A172 (cell line): Measurements from ENCODE around the gene ST6GALNAC5. TPM values are rescaled to one million over a fixed set of nuclear protein-coding genes. Genes with fewer than 3 reads are reported as not detected.
"Not testable (repeated sequence)": the region's sequence is repeated elsewhere in the genome, so short reads cannot be mapped to it uniquely, and the experiment has no call there.

Experiments used
- DNase-seq: peaks from one replicate; pipeline ENCODE4 v3.0.0-alpha.2; 2015; ENCODE audit warnings: low spot score
- total RNA-seq: library from RNA; depleted of rRNA; stranded (reverse); fragments of >200 nt; shearing (Covaris generic); gene quantifications from 2 replicates; pipeline ENCODE4 v1.2.3, GENCODE V29; 2014

ST6GALNAC5 gene
- total RNA-seq, 1 experiment from 2014 or later, result 1.2 TPM

DNA sequence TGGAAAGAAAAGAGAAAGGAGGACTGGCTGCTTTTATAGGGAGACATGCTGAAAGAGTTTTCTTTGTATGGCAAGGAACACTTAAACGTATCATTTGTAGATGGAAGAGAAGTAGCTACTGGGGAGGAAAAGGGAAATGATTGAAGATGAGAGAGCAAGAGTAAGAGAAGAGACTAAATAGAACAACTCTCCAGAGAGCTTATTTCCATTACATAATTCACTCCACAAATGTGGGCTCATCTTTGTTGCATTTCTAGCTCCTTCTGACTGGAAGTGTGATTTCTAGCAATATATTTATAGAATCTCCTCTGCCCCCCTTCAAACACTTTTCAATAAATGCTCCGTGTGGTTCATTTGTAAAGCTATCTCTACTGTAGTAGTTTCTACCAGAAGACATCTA is 71.0 kb downstream of the ST6GALNAC5 start:
- no peak for DNase-seq

DNA sequence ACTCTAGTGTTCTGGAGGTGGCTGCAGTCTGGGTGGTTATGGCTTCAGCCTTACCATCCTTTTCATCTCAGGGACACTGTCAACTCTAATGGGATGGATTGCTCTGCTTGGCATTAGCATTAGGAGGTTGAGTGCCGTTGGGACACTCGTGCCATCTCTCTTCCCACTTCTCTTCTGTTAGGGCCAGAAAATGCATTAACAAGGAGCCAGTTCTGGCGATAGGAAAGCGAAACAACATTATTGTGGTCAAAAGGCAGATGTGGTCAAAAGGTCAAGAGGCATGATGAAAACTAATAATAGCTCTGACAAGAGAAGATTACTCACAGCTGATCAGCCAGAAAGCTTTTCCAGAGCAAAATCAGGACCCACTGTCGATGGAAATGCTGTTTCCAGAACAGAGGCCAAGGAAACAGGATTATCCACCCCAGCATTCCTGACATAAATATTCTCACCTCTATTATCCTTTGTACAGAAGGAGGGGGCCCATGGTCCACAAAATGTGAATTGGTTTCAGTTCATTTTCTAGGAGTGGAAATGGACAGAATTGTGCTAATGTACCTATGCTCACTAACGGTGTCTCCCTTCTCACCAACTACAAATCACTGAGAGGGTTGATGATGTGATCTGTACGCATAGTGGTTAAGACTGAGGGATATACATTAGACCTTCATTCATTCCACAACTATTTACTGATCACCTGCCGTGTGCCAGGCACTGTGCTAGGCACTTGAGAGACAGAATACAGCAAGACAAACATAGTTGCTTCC is 72.0 kb downstream of the ST6GALNAC5 start:
- peak; percentile 41 for DNase-seq

DNA sequence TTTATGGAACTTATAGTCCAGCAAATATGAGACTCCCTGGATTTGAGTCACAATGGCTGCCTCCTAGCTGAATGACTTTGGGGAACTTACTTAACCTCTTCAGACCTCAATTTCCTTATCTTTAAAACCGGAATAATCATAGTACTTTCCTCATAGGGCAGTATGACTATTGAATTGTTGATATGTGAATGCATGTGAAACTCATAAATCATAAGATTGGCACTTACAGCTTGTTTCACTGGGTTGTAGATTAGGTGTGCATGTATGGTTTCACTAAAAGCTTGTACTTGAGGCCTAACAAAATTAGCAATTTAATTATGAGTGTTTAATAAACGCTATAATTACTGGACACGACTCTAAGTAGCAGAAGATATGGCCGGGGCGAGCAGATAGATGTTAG is 72.5 kb downstream of the ST6GALNAC5 start:
- DNase-seq, result no peak

DNA sequence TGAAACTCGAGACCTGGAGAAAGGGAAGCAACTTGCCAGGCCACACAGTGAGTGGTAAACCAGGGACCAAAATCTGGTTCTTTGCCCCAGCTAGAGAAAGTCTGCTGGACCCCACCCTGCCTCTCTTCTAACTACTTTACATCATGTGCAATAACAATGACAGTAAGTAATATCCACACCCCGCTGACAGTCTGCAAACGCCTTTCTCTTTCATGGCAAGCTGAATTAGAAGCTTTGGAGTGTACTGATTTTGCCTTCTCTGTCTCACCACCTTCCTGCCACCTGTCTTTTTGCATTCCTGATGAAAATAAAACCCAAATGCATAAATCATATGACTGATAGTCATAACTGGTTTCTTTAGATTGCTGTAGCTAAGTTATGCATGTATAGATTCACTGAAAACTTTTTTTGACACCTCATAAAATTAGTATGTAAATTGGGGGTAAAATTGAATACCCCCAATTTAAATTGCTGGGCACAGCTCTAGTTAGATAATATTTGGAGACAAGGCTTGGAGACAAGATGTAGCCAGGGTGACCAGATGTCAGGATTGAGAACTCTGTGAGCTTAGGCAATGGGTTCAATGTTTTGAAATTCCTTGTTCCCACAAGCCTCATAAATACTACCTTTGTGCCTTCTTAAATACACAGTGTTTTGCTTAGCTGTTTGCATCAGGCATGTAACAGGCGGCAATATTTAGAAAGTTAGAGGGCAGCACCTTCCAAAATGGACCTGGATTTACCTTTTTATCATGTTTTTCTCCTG is 73.5 kb downstream of the ST6GALNAC5 start:
- DNase-seq, result no peak

DNA sequence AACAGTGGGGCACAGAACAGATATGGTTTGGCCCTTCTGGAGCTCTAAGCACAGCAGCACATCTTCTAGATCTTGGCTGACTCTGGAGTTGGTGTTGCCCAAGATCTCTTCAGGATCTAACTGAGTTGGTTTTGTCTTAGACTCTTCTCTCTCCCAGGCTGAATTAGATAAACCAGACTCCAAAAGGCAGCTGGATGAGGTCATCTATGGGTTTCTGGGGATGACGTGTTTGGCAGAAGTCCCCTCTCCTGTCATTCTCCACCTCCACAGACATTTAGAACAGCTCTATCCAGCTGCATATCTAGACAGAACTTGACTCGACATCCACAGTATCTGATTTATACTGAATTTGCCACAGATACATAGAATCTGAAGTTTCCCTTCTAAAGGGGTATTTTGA is 75.3 kb downstream of the ST6GALNAC5 start:
- no peak for DNase-seq

DNA sequence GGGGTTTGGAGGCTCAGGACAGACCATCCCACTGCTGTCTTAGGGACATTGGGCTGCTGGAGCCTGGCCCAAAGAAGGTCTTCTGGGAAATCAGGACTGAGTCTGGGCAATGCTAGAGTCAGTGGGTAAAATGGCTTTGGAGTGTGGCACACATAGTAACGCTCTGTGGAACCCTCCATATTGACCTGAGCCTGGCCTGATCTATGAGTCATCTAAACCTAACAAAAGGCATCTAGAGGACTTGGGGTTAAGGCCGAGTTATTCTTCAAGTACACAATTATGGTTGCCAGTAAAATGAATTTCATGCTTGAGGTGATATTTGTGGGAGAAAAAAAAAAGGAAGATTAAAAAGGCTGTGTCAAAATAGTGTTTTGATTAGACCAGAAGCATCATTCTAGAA is 77.7 kb downstream of the ST6GALNAC5 start:
- no peak for DNase-seq

DNA sequence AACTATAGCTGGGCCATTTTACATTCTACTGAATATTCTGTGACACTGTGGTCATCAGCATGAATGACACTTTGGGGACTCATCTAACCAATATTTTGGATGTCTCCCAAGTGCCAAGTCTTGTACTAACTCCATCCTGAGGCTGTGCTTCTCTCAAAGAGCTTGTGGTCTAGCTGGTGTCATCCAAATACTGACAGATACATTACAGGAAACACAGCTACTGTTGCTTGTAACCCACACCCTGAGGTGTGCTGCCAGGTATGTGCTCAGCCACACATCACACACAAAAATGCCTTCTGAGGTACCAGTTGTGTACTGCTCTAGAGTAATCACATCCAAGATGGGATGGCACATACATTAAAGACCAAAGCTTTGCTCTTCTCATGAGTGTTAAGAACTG is 81.6 kb downstream of the ST6GALNAC5 start:
- DNase-seq, result no peak

DNA sequence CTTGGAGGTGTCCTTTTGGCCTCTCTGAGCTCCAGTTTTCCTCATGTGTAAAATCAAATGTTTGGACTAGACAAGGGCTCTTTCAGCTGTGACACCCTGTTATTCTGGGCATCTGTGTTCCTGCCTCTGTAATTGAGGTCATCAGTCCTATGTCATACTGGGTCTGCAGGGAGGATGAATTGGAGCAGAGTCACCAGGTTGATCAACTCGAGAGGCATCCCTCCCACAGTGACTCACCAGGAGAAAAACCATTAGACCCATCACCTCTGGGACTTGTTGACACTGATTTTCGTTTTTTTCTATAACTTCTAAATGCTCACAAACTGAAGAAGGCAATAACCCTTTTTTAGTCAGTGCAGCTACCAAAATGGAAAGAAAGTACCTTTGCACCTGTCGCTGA is 82.2 kb downstream of the ST6GALNAC5 start:
- DNase-seq, result peak; percentile 46

DNA sequence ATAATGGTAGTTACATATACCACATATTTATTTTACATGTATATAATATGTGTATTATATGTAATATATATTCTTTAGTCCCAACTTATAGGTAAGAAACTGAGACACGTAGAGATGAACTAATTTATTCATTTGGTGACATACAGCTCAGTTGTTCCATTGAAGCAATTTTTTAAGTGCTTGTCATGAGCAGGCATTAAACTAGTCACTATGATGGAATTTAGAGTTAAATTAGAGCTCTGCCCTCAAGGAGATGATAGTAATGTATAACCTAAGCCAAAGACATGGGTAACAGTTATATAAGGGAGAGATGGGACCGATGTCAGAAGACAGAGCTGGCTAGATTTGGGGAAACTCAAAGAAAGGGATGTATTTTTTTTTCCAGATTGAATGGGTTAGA is 83.0 kb downstream of the ST6GALNAC5 start:
- no peak for DNase-seq

DNA sequence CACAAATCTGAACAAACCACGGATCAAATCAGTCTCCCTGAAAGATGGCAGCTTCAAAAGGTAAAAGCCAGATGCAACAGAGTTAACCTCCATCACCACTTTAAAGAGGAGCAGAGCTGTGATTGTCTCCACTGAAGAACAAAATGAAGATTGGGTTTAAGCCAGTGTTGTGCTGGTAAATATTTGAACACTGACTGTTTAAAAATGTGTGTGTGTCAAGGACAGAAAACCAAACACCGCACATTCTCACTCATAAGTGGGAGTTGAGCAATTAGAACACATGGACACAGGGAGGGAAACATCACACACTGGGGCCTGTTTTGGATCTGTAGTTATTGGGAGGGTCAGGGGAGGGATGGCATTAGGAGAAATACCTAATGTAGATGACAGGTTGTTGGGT is 83.9 kb downstream of the ST6GALNAC5 start:
- no peak for DNase-seq

DNA sequence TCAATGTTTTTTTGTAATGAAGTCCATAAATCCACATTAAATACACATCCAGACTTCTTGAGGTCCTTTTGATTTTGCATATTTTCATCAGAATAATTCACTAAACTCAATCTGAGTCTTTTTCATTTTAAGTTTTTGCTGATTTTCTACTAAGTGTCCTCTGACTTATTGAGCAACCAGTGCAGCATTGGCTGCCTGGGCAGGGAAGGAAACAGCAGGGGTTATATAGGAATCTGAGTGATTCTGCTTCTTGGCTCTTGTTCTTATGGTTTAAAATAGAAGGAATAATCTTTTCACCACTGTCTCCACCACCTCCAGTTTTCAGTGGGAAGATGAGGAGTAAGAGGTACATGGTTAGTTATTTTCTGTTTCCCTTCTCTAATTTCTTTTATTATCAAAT is 88.4 kb downstream of the ST6GALNAC5 start:
- DNase-seq, result no peak

DNA sequence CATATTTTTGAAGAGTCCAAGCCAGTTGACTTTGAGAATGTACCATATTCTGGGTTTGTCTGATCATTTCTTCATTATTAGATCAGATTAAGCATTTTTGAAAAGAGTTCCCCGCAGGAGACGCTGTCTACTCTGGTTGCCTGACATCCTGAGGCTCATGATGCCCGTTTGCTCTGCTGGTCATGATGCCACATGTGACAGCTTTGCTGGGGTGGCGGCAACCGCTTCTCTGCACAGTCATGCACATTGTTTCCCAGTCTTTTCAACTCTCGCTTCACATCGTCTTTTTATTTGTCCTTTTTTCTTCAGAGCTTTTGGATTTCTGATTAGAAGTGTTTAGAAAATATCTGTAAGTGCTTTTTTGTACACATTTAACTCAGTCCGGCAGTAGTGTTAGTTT is 90.7 kb downstream of the ST6GALNAC5 start:
- DNase-seq, result no peak

DNA sequence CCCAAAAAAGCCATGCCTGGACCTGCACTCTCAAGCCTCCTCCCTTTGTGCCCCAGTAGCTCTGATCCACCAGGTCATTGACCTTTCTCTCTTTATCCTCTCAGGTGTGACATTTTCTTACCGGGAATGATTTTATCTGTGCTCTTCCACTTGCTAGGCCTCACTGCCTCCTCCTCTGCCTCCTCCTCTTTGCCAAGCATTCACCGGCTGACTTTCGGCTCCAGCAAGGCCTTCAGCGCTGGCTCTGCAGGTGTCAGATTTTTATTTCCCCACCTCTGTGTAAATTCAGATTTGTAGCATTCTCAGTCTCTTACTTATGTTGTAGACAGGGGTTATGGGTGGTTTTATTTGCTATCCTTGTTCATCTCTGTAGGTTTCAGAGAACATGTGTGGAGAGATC is 91.5 kb downstream of the ST6GALNAC5 start:
- no peak for DNase-seq

DNA sequence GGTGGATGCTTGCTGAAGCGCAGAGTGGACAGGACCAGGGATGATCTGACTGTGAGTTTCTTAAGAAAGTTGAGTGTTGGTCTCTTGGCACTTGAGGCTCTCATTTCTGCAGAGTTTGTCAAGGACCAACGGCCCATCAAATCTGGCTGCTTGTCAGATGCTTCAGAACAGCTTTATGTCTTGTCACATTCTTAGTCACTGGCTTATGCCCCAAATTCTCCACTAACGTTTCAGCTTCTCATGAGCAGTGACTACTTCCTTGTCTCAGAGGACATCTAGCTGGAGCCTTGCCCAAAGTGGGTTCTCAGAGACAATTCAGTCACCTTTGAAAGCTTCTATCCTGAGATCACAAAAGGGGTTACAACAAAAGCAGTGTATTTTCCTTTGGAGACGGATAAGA is 92.3 kb downstream of the ST6GALNAC5 start:
- no peak for DNase-seq

DNA sequence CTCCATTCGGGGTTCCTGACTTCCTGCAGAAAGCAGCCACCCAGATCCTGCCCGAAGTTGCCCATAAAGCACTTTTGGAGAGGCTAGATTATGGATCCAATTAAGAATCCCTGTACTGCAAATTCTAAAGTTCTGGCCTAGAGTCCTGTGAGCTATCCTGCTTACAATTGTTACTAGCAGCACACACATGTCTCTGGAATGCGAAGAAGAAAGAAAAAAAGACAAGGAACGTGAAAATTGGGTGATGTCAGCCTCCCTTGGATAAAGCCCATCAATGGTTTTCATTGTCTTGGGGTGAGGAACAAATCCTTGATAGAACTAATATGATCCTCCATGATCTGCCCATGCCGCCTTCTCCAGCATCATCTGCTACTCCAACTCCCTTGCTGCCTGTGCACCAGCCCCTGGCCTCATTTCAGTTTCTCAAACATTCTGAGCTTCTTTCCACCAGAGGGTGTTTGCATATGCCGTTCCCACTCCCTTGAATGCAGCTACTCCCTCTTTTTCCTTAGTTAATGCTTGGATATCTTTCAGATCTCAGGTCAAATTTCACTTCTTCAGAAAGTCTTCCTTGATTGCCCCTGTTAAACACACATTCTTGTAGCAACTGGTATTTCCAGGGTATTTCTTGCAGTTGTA is 94.0 kb downstream of the ST6GALNAC5 start:
- DNase-seq, result no peak

DNA sequence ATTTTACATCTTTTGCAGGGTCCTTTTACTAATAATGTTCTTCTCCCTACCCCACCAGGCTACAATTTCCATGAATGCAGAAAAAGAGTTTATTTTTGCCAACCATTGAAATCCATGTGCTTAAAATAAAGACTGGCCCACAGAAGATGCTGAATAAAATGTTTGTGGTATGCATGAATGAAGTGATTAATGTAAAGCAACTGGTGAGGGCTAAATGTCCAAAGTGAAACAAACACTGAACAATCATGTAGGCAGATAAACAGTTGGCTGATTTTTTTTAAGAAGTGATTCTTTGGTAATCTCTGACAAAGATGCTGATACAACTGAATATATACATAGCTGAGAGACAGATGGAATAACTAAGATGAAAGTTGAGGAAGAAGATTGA is 94.5 kb downstream of the ST6GALNAC5 start:
- no peak for DNase-seq

DNA sequence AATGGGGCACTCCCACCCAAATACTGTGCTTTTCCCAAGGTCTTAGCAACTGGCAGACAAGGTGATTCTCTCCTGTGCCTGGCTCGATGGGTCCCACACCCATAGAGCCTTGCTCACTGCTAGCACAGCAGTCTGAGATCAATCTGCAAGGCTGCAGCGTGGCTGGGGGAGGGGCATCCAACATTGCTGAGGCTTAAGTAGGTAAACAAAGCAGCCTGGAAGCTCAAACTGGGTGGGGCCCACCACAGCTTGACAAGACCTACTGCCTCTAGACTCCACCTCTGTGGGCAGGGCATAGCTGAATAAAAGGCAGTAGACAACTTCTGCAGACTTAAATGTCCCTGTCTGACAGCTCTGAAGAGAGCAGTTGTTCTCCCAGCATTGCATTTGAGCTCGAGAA is 114.0 kb downstream of the ST6GALNAC5 start:
- not testable (repeated sequence) for DNase-seq

DNA sequence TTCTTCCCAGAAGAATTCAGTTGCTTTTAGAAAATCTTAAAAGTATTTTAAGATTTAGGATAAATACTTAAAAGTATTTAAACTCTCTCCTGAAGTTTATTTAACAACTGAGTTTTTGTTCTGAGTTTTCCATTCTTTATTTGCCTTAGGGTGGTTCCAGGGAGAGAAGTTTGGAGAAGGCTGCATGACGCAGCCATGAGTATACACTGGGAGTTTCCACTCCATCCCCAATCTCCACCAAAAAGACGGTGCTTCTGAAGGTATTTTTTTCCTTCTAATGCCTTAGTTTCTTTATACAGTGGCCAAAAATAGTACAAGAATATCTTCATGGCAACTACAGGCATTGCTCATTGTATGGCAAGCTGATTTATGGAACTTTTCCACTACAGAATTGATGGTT is 122.7 kb downstream of the ST6GALNAC5 start:
- DNase-seq, result no peak

DNA sequence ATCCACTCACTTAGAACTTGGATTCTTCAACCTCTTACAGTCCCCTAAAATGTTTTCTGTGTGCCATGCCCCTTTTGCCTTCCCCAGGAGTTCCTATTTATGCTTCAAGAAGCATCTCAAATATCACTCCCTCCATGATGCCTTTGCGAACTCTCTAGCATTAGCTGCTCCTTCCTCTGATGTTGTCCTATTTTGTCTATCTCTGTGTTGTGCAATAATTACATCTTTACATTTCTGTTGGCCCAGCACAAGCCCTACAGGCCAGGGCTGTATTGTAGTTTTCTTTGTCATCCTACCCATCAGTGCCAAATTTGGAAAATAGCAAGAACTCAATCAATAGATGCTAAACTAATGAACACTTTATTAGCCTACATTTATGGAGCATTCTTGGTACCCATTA is 125.8 kb downstream of the ST6GALNAC5 start:
- no peak for DNase-seq

DNA sequence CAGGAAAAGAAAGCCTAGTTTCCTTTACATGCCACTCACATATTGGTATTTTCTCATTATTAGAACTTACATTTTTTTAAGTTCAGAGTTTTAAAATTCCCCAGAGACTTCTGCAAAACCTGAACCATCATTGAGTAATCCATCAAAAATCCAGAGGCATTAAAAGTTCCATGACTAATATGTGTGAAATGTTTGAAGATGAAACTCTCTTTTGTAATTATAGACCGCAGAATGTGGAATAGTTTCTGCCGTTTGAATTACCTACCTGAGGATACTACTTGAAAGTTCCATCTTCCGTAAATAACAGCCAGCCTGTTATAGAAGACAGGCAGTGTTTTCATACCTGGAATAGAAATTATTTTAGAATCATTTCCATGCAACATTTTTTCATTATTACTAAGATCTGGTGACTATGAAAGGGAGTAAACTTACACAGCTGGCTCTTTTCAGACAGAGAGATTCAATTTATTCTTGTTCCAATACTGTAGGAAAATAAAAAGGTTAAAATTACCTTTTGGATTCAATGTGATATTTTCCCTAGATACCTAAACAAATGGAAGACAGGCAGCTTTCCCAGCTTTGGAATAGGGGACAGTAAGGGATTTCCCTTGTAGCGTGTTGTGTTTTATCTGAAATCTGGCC is 131.4 kb downstream of the ST6GALNAC5 start:
- peak; percentile 72 for DNase-seq

DNA sequence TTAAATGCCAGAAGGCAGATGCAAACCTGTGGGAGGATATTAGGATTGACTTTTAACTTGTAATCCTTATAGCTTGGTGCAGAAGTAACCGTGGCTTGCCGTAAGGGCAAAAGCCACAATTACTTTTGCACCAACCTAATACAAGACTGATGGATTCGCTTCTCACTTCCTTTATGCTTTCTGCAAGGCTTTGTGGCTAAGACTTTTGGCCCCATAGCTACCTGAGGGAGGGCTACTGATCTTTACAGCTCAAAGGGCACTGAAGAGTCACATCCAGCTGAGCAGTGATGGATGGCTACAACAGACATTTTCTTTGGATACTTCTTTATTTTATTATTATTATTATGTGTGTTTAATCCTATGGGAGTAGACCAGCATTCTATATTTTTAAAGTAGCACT is 140.4 kb downstream of the ST6GALNAC5 start:
- DNase-seq, result no peak

DNA sequence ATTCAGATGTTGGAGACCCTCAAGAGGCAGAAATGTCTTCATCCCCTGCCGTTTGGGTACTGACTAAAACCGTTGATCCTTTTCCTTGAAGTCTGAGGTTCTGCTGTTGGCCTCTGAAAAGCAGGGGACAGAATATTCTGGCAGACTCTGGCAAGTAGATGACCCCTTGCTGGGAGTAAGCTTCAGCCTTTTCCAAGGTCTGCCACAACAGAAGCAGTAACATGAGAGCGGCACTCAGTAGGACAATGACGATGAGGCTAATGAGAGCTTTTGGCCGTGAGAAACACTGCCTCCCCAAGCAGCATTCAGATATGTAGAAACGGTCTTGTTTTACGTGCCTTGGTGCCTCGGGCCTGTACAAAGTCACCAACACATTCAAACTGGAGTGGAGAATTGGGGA is 143.7 kb downstream of the ST6GALNAC5 start:
- DNase-seq, result no peak
